HG03139 (cell line): Measurements from ENCODE around the gene NVL.
A peak's percentile ranks its signal among the peaks of the same experiment; 100 is the strongest.
"Not testable (repeated sequence)": the region's sequence is repeated elsewhere in the genome, so short reads cannot be mapped to it uniquely, and the experiment has no call there.

Source experiments
- ATAC-seq: cut with Tn5 transposase; IDR thresholded peaks from one replicate; pipeline ENCODE4 v1.9.1; 2021; ENCODE audit not compliant: unreplicated experiment

NVL gene

GRCh38 chr1:224329842-224330753 lies at the start of gene NVL:
TSS of gene NVL (minus strand) at chr1:224330172. CDS start at chr1:224330127, 45 bp downstream.
- ATAC-seq: peak; percentile 67

DNA sequence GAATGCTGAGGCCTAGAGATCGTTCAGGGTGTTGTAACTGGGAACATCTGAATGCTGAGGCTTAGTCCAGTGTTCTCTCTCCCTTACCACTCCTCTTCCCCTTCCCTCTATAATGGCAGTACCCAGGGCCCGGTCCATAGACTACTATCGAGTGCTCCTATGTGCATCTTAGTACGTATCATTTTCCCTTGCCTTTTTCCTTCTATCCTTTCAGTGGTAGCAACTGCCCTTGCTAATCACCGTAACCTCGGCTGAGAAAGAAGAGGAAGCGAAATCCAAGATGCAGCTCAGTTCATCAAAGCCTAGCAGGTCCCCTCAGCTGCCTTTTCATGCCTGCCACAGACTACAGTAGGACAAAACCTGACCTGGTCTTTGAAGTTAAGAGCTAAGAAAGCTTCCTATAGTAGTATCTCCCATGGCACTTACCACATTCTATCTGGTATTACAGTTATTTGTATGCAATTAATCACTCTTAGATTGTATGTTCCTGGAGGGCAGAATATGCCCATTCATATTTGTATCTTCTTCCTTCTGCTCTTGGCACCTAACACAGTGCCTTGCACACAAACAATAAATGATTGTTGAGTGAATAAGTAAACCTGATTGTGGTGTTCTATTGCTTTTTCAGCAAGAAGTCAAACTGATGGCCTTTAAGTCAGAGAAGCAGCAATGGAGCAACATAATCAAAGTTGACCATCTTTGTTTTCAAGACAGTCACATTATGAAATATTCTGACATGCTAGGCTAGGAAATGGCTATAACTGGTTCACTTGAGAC lies 49.1 kb upstream of the NVL start:
- ATAC-seq: no peak

- ATAC-seq: peak; percentile 41
Observed at GRCh38 chr1:224377676-224378006, 47.7 kb upstream of the NVL start.

- ATAC-seq: no peak
Observed at GRCh38 chr1:224375059-224375458, 45.1 kb upstream of the NVL start.

DNA sequence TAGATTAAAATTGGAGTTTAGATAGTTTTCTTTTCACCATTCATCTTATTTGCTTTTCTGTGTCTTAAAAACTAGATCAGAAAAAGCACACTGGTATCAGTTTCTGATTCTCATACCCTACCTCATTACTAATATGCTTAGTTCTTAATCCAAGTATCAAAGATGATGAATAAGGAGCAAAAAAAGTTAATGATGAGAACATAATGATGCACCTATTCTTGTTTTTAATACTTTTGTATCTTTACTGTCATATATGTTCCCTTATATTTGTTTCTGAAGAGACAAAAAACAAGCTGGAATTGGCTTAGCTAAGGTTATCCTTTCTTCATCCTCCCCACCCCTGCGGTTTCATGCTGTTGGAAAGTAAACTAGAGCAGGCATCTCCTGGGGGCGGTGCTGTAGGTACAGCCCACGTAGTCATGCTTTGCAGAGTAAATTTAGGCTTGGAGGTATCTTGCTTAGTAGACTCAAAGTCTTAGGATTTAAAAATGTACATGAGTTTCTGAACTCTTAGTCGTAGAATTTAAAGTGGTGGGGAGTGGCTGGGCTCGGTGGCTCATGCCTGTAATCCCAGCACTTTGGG lies 43.1 kb upstream of the NVL start:
- no peak for ATAC-seq

DNA sequence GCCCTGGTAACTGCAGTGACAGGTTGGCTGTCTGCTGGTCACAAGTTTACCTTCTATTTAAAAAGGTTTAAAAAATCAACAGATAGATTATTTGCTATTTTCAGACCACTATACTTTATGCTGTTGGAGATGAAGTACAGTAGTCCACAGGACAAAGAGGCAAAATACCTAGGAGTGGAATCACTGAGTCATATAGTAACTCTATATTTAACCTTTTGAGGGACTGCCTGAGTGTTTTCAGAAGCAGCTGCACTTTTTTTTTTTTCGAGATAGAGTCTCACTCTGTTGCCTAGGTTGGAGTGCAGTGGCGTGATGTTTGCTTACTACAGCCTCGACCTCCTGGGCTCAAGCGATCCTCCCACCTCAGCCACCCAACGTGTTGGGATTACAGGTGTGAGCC lies 38.4 kb upstream of the NVL start:
- no peak for ATAC-seq

- no peak for ATAC-seq
Observed at GRCh38 chr1:224359207-224359606, 29.2 kb upstream of the NVL start.

DNA sequence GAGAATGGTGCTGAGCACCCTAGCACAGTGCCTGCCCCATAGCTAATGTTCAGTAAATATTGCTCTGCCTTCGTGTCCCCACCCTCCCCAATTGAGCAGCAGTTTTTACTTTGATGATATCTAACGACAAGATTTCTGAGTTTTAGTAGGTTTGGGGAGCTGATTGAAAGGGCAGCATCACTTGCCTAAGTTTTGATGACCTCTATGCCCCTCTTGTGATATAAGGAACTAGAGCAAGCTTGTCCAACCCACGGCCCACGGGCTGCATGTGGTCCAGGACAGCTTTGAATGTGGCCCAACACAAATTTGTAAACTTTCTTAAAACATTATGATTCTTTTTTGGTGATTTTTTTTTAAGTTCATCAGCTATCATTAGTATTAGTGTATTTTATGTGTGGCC lies 28.3 kb upstream of the NVL start:
- ATAC-seq: no peak

DNA sequence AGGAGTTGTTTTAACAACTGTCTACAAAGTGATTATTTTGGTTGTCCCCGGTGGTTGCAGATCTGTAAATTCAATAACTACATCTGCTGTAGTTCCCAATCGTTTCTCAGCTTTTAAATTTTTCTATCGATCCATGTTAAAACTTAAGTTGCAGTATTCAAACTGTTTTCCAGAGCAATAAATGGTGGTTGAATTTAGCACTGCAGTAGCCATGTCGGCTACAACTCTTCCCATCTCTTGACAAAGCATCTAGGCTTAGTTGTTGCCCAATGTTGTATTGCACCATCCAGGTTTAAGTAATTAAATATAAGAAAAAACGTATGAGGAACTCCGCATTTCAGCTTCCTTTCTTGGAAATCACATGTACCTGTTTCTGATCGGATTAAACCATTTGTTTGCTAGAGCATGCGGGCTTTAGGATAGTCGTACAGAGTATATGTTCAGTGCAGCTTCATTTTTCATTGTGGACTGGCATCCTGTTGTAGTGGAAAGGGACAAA lies 27.7 kb upstream of the NVL start:
- ATAC-seq: no peak

DNA sequence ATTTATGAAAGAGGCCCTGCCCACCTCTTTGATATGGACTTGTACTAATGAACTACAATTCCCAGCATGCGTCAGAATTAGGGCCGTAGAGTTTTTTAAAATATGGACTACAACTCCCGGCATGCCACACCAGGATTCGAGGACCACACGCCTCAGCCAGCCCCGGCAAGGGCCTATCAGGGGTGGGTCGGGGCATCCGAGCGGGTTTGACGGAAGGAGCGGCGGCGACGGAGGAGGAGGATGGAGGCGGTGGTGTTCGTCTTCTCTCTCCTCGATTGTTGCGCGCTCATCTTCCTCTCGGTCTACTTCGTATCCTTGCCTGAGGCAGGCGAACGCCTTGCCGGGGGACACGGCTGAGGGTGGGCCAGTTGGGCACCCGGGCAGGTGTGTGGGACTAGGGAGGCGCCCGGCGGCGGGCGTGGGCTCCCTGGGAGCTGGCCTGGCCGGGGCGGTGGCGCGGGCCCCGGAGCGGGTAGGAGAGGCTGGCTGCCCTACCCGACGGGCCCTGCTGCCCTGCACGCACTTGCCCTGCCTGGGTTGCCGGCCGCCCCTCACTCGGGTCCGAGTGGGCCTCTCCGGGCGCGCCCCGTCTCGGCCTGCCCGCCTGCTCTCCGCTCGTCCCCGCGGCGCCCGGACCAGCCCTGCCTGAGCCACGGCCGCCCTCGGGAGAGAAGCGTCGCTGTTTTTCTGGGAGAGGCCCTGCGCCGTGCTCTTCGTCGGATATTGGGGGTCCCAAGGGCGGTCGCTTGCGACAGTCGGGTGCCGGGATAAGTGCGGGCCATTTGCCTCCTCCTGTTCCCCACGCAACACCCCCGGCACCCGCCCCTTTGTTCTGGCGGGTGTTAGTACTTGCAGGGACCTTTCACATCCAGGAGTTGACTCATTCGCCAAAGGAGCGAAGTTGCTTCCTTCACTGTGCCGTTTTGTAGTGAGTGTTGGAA lies 27.0 kb upstream of the NVL start, which contains the start of gene CNIH4:
Gene CNIH4, plus strand, starts transcription at position 195 of the 941 bp plus-strand sequence. Its CDS starts 46 bp downstream, at position 241.
- peak; percentile 99 for ATAC-seq

- no peak for ATAC-seq
Observed at GRCh38 chr1:224353975-224354925, 24.3 kb upstream of the NVL start.

GRCh38 chr1:224352436-224353085 lies 22.6 kb upstream of the NVL start:
- ATAC-seq: not testable (repeated sequence)

GRCh38 chr1:224349716-224350115 lies 19.7 kb upstream of the NVL start:
- not testable (repeated sequence) for ATAC-seq

DNA sequence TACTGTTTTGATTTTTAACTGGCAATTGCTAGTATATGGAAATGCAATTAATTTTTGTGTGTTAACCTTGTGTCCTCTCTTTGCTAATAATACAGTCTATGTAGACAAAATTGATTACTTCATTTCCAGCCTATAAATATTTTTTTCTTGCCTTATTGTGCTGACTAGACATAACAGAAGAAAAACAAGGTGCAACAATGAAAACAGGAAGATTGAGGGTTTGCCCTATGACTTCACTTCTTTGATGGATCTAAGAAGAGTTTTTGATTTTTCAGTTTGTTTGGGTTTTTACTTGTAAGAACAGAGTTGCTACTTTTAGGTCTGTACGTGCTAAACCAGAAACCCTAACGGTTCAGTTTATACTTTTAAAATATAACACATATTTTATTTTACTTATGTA lies 18.2 kb upstream of the NVL start:
- no peak for ATAC-seq

- no peak for ATAC-seq
Observed at GRCh38 chr1:224343679-224344078, 13.7 kb upstream of the NVL start.

DNA sequence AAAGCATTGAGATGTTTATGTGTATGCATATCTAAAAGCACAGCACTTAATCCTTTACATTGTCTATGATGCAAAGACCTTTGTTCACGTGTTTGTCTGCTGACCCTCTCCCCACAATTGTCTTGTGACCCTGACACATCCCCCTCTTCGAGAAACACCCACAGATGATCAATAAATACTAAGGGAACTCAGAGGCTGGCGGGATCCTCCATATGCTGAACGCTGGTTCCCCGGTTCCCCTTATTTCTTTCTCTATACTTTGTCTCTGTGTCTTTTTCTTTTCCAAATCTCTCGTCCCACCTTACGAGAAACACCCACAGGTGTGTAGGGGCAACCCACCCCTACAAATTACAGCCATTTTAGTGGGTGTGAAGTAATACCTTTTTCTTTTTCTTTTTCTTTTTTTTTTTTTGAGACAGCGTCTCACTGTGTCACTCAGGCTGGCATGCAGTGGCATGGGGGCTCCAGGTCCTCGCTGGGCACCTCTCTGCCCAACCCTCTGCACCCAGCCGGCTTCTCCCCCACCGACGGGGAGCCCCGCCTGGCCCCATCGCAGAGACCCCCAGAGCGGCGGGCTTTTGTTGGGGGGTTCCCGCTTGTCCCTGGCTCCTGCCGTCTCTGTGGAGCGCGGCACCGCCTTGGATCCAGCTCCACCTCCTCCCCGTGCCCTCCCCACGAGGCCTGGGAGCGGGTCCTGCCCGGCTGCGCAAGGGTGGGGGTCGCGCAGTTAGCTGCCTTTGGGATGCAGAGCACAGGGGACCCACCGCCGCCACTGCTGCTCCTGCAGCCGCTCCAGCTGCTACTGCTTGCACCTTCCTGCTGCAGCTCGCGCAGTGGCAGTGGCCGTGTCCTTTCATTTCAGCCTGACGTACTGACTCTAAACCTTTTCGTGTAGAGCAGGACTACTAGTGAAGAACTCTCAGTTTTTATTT lies 10.7 kb upstream of the NVL start:
- peak; percentile 86 for ATAC-seq

- no peak for ATAC-seq
Observed at GRCh38 chr1:224339442-224340033, 9.6 kb upstream of the NVL start.
